RWPE2 (cell line): ENCODE data around the gene BEND4.

Experiments used
- ATAC-seq: fragments of 200-7000 bp; cut with Tn5 transposase; 3 replicates; pipeline ENCODE4 v1.9.1; 2021; ENCODE audit warnings: low read depth
- DNase-seq: peaks from one replicate; pipeline ENCODE4 v3.0.0-alpha.2; 2020; ENCODE audit warnings: low spot score
- H3K27ac ChIP-seq: fragments of 450-650 bp; 2 replicates; pipeline ENCODE4 v1.5.1; 2017; ENCODE audit warnings: mild to moderate bottlenecking; ENCODE audit not compliant: poor library complexity, severe bottlenecking
- H3K27me3 ChIP-seq: fragments of 250-450 bp; sonication (Bioruptor Pico); 2 replicates; pipeline ENCODE4 v1.5.1; 2021; ENCODE audit warnings: mild to moderate bottlenecking, moderate library complexity; ENCODE audit not compliant: insufficient read depth, poor library complexity, severe bottlenecking
- H3K36me3 ChIP-seq: fragments of 250-450 bp; sonication (Bioruptor Pico); 2 replicates; pipeline ENCODE4 v1.5.1; 2020; ENCODE audit warnings: low read depth, mild to moderate bottlenecking, moderate library complexity
- H3K4me1 ChIP-seq: fragments of 250-450 bp; sonication (Bioruptor Pico); 2 replicates; pipeline ENCODE4 v1.5.1; 2021; ENCODE audit warnings: mild to moderate bottlenecking, moderate library complexity; ENCODE audit not compliant: insufficient read depth, poor library complexity, severe bottlenecking
- H3K4me3 ChIP-seq: fragments of 250-450 bp; sonication (Bioruptor Pico); 2 replicates; pipeline ENCODE4 v1.5.1; 2021; ENCODE audit warnings: mild to moderate bottlenecking, moderate library complexity; ENCODE audit not compliant: severe bottlenecking
- H3K9me3 ChIP-seq: fragments of 250-450 bp; sonication (Bioruptor Pico); 2 replicates; pipeline ENCODE4 v1.5.1; 2021; ENCODE audit warnings: mild to moderate bottlenecking, moderate library complexity; ENCODE audit not compliant: severe bottlenecking
- TF ChIP-seq, protein P1 (sequence below): fragments of 450-650 bp; IDR thresholded peaks from one replicate; pipeline ENCODE4 v1.5.1; 2017; ENCODE audit warnings: mild to moderate bottlenecking, moderate library complexity; ENCODE audit not compliant: poor library complexity, severe bottlenecking

Gene BEND4

GRCh38 chr4:42149004-42149403 lies 3.5 kb downstream of the BEND4 start:
- TF ChIP-seq, protein P1, sequence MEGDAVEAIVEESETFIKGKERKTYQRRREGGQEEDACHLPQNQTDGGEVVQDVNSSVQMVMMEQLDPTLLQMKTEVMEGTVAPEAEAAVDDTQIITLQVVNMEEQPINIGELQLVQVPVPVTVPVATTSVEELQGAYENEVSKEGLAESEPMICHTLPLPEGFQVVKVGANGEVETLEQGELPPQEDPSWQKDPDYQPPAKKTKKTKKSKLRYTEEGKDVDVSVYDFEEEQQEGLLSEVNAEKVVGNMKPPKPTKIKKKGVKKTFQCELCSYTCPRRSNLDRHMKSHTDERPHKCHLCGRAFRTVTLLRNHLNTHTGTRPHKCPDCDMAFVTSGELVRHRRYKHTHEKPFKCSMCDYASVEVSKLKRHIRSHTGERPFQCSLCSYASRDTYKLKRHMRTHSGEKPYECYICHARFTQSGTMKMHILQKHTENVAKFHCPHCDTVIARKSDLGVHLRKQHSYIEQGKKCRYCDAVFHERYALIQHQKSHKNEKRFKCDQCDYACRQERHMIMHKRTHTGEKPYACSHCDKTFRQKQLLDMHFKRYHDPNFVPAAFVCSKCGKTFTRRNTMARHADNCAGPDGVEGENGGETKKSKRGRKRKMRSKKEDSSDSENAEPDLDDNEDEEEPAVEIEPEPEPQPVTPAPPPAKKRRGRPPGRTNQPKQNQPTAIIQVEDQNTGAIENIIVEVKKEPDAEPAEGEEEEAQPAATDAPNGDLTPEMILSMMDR = no peak
- Histone ChIP-seq H3K9me3 (no peaks in the 10 kb centered on the region), H3K27me3 (peaks cover 79% of the 10 kb centered on the region), H3K36me3 (no peaks in the 10 kb centered on the region), H3K27ac (no peak overlapping the region), H3K4me3 (no peak overlapping the region), H3K4me1 (no peaks in the 10 kb centered on the region)
- ATAC-seq = no peak
- no peak for DNase-seq

DNA sequence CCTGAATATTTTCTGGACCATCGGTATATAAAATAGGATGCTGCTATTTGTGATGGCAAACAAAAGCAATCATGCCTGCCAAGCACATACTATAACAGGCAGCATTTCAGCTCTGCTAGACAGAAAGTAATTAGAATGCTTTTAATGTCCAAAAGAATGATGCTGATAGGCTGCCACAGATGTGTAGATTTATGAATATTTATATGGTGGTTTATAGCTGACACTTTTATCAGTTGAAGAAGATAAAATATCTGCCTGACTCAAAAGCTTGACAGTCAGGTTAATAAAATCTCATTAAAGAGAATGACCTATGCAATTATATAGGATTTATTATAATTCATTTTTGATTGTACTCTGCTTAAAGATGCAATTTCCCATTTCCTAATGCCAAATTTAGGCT lies 4.0 kb downstream of the BEND4 start:
- DNase-seq (no peak), ATAC-seq (no peak)
- H3K4me3 ChIP-seq = no peak overlapping the region
- H3K27me3 ChIP-seq = peaks cover 74% of the 10 kb centered on the region
- no peaks in the 10 kb centered on the region for H3K4me1 ChIP-seq
- no peaks in the 10 kb centered on the region for H3K36me3 ChIP-seq
- TF ChIP-seq, protein P1 = no peak
- no peak overlapping the region for H3K27ac ChIP-seq
- no peaks in the 10 kb centered on the region for H3K9me3 ChIP-seq

GRCh38 chr4:42144028-42144427 lies 8.4 kb downstream of the BEND4 start:
- ATAC-seq = no peak
- TF ChIP-seq, protein P1 = no peak
- no peak overlapping the region for H3K4me3 ChIP-seq
- peaks cover 30% of the 10 kb centered on the region for H3K27me3 ChIP-seq
- H3K36me3 ChIP-seq = no peaks in the 10 kb centered on the region
- H3K9me3 ChIP-seq = no peaks in the 10 kb centered on the region
- DNase-seq = no peak
- no peak overlapping the region for H3K27ac ChIP-seq
- no peaks in the 10 kb centered on the region for H3K4me1 ChIP-seq

GRCh38 chr4:42142591-42142990 lies 9.9 kb downstream of the BEND4 start:
- Histone ChIP-seq H3K27me3 (peaks cover 23% of the 10 kb centered on the region), H3K4me1 (no peaks in the 10 kb centered on the region), H3K9me3 (no peaks in the 10 kb centered on the region), H3K4me3 (no peak overlapping the region), H3K36me3 (no peaks in the 10 kb centered on the region), H3K27ac (no peak overlapping the region)
- ATAC-seq (0 out of 3 replicates have a peak, but pooled peaks have one; percentile 31), DNase-seq (no peak)
- TF ChIP-seq, protein P1 = no peak

GRCh38 chr4:42136371-42136770 lies 16.1 kb downstream of the BEND4 start:
- H3K4me1 ChIP-seq = no peaks in the 10 kb centered on the region
- H3K27ac ChIP-seq = no peak overlapping the region
- no peaks in the 10 kb centered on the region for H3K36me3 ChIP-seq
- ATAC-seq = no peak
- no peak overlapping the region for H3K4me3 ChIP-seq
- DNase-seq = no peak
- TF ChIP-seq, protein P1 = no peak
- H3K27me3 ChIP-seq = peaks cover 19% of the 10 kb centered on the region
- H3K9me3 ChIP-seq = no peaks in the 10 kb centered on the region
